ENCODE measurements around the gene PHLDB2. TPM values are rescaled to one million over a fixed set of nuclear protein-coding genes. Genes with fewer than 3 reads are reported as not detected.
A peak's percentile ranks its signal among the peaks of the same experiment; 100 is the strongest.

PHLDB2 gene
- total RNA-seq, 1 donor from 2014 or later = 60.8 TPM

DNA sequence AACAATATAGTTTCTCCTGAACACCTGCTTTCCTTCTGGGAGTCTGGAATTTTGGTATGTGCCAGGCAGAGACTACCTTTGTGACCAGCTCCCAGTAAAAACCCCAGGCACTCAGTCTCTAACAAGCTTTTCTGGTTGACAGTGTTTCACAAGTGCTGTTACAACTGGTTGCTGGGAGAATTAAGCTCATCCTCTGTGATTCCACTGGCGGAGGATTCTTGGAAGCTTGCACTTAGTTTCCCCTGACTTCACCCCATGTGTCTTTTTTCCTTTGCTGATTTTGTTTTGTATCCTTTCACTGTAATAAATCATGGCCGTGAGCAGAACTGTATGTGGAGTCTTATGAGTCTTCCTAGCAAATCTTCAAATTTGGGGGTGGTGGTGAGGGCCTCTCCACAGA, 134.0 kb downstream of the PHLDB2 start:
- Histone ChIP-seq H3K9me3 (no peaks in the 10 kb centered on the region), H3K4me1 (no peaks in the 10 kb centered on the region), H3K27ac (no peak overlapping the region), H3K27me3 (no peaks in the 10 kb centered on the region), H3K36me3 (peaks cover 36% of the 10 kb centered on the region), H3K4me3 (no peak overlapping the region)
- ATAC-seq (no peak), DNase-seq (no peak)
- intact Hi-C loops (cut with DNase I) = no loop called here
- TF ChIP-seq, protein P1, sequence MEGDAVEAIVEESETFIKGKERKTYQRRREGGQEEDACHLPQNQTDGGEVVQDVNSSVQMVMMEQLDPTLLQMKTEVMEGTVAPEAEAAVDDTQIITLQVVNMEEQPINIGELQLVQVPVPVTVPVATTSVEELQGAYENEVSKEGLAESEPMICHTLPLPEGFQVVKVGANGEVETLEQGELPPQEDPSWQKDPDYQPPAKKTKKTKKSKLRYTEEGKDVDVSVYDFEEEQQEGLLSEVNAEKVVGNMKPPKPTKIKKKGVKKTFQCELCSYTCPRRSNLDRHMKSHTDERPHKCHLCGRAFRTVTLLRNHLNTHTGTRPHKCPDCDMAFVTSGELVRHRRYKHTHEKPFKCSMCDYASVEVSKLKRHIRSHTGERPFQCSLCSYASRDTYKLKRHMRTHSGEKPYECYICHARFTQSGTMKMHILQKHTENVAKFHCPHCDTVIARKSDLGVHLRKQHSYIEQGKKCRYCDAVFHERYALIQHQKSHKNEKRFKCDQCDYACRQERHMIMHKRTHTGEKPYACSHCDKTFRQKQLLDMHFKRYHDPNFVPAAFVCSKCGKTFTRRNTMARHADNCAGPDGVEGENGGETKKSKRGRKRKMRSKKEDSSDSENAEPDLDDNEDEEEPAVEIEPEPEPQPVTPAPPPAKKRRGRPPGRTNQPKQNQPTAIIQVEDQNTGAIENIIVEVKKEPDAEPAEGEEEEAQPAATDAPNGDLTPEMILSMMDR (IDR thresholded peaks at IDR 0.05) = no peak

DNA sequence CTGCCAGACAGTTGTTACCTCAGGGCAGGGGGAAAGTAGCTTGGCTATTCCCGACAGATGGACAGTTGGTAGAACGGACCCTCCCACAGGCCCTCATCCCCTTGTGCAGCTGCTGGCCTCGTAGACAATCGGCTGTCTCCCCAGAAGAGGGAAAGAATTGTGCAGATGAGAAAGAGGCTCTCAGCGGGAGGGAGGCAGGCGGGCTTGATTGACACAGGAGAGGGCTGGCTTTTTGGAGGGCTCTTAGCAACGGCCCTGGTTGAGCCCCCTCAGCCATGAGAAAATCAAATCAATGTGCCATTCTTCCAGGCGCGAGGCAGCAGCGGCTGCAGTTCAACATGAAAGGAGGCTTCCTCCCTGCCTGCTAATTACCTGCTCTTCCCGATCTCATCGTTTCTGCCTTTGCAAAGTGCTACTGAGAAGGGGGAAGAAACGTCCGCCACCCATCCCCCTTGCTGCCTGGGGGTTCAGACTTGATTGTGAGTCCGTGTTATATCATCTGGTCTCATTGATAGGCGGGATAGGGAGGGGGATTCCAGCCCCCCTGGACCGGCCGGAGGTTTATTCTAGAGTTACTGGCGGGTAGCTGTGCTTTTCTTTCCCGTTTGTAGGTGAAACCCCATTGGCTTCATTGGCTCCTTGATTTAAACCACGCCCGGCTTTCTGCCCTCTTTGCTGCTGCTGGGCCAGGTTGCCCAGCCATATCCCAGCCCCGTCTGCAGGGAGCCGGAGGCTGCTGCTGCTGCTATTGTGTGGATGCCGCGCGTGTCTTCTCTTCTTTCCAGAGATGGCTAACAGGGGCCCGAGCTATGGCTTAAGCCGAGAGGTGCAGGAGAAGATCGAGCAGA, 139.8 kb downstream of the PHLDB2 start, which contains the start of gene TAGLN3:
TAGLN3 (plus strand) TSS at position 287 of the 848 bp plus-strand sequence; CDS start at position 788, 501 bp downstream.
- H3K36me3 ChIP-seq = no peaks in the 10 kb centered on the region
- peak within 1 kb of the TSS; percentile 45 for H3K4me3 ChIP-seq
- intact Hi-C loops (cut with DNase I) = no loop called here
- ATAC-seq (peak; percentile 80), DNase-seq (no peak)
- H3K9me3 ChIP-seq = no peaks in the 10 kb centered on the region
- TF ChIP-seq, protein P1 (IDR thresholded peaks at IDR 0.05) = no peak
- H3K27ac ChIP-seq = no peak within 1 kb of the TSS
- H3K4me1 ChIP-seq = peaks cover 11% of the 10 kb centered on the region
- H3K27me3 ChIP-seq = peaks cover 10% of the 10 kb centered on the region

DNA sequence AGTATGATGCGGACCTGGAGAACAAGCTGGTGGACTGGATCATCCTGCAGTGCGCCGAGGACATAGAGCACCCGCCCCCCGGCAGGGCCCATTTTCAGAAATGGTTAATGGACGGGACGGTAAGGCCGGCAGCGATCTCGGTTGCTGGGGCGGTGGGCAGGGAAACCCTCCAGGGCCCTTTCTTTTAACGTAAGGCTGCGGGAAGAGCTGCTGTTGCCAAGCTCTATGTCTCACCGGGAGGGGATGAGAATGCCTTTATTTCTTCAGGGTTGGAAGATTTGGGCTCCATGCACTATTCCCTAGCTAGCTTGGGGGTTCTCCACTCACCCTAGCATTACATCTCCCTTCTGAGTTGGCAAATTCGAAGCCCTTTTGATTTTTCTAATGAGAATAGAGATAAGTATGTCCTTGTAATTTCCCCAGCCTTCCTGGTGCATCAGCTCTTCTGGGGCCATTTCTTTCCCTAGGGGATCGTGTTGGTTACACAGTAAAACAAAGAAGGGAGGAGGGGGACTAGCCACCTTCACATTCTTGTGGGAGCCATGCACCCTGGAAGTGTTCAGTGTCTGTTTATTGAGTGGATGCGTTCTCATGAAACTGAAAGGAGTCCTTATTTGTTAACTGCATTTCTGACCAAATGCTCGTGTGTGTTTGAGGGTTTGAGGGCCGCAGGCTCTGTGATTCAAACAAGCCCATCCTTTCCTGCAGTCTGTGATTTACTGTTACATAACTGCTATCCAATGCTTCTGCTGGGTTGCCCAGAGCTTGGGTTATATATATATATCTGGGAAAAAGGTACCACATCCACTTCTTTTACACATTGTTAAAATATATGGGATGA, 140.6 kb downstream of the PHLDB2 start:
- ATAC-seq (no peak), DNase-seq (no peak)
- Histone ChIP-seq H3K4me1 (peaks cover 11% of the 10 kb centered on the region), H3K27ac (no peak overlapping the region), H3K9me3 (no peaks in the 10 kb centered on the region), H3K27me3 (peaks cover 10% of the 10 kb centered on the region), H3K4me3 (peak overlapping the region; percentile 45), H3K36me3 (no peaks in the 10 kb centered on the region)
- intact Hi-C loops (cut with DNase I) = no loop called here
- TF ChIP-seq, protein P1 (IDR thresholded peaks at IDR 0.05) = no peak

DNA sequence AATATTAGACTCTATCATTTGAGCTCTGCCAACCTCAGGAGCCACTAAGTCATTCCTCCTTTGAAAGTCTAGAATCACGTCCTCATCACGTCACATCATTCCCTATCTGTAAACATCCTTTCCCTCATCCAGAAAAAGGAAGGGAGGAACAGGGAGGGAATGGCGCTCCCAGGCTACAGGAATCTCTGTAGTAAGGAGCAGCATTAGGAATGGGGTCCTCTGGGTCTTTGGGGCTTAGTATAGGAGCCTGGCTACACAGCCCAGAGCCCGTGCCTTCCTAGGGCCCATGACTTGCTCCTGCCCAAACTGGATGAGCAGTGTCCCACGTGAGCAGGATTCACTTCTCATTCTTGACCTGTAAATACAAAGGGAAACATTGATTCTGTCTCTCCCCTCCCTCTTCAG, 141.3 kb downstream of the PHLDB2 start:
- intact Hi-C loops (cut with DNase I) = no loop called here
- H3K27ac ChIP-seq = no peak overlapping the region
- ATAC-seq = no peak
- H3K9me3 ChIP-seq = no peaks in the 10 kb centered on the region
- peaks cover 10% of the 10 kb centered on the region for H3K27me3 ChIP-seq
- DNase-seq = no peak
- no peak overlapping the region for H3K4me3 ChIP-seq
- peaks cover 11% of the 10 kb centered on the region for H3K4me1 ChIP-seq
- TF ChIP-seq, protein P1 (IDR thresholded peaks at IDR 0.05) = no peak
- no peaks in the 10 kb centered on the region for H3K36me3 ChIP-seq

DNA sequence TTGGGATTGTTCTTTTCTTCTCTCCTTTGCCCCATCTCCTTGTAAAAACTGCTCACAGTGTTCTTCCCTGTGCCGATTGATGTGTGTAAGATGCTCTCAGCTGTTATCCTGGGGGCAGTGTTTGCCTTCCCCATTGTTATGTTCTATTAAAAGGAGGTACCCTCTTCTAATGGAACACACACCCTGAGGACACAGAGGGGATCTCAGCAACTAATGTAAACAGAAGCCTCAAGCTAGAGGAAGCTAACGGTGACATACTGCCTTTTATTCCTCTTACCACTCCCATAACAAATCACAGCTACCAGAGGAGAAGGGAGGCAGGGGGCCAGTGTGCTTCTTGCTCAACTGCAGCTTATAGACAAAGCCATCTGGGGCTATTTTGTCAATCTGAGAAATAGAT, 141.9 kb downstream of the PHLDB2 start:
- Histone ChIP-seq H3K4me1 (peaks cover 11% of the 10 kb centered on the region), H3K36me3 (no peaks in the 10 kb centered on the region), H3K27ac (no peak overlapping the region), H3K27me3 (peaks cover 10% of the 10 kb centered on the region), H3K9me3 (no peaks in the 10 kb centered on the region), H3K4me3 (no peak overlapping the region)
- ATAC-seq = no peak
- DNase-seq = no peak
- intact Hi-C loops (cut with DNase I) = no loop called here
- TF ChIP-seq, protein P1 (IDR thresholded peaks at IDR 0.05) = no peak

Measured in upper lobe of right lung (tissue), 1 donor.